GM13977 (cell line): ENCODE measurements around the gene LMNTD2.

ENCODE experiments used
- DNase-seq: peaks from one replicate; pipeline ENCODE4 v3.0.0; 2012; ENCODE audit warnings: low spot score
- in situ Hi-C: fragments of 300-500 bp; cut with MboI; formaldehyde crosslinking; loops from one replicate; pipeline ENCODE4 v1.12.0; 2022; ENCODE audit warnings: low sequenced_read_pairs, low pct_unique_long_range_greater_than_20kb, mixed read lengths, inconsistent platforms; ENCODE audit not compliant: unreplicated experiment
- TF ChIP-seq, protein P1 (sequence below): IDR thresholded peaks from 2 replicates; pipeline ENCODE4 v1.5.1; 2012; ENCODE audit warnings: mild to moderate bottlenecking, control low read depth; ENCODE audit not compliant: insufficient read depth; ENCODE audit errors: extremely low read depth, missing control alignments

LMNTD2 gene

GRCh38 chr11:508956-509355 is 51.6 kb downstream of the LMNTD2 start:
- TF ChIP-seq, protein P1, sequence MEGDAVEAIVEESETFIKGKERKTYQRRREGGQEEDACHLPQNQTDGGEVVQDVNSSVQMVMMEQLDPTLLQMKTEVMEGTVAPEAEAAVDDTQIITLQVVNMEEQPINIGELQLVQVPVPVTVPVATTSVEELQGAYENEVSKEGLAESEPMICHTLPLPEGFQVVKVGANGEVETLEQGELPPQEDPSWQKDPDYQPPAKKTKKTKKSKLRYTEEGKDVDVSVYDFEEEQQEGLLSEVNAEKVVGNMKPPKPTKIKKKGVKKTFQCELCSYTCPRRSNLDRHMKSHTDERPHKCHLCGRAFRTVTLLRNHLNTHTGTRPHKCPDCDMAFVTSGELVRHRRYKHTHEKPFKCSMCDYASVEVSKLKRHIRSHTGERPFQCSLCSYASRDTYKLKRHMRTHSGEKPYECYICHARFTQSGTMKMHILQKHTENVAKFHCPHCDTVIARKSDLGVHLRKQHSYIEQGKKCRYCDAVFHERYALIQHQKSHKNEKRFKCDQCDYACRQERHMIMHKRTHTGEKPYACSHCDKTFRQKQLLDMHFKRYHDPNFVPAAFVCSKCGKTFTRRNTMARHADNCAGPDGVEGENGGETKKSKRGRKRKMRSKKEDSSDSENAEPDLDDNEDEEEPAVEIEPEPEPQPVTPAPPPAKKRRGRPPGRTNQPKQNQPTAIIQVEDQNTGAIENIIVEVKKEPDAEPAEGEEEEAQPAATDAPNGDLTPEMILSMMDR, result no peak
- DNase-seq, result no peak
- in situ Hi-C loops, result no loop called here

- DNase-seq, result no peak
- TF ChIP-seq, protein P1, result no peak
- in situ Hi-C loops, result no loop called here
Measured at GRCh38 chr11:507727-508515, 52.6 kb downstream of the LMNTD2 start.

DNA sequence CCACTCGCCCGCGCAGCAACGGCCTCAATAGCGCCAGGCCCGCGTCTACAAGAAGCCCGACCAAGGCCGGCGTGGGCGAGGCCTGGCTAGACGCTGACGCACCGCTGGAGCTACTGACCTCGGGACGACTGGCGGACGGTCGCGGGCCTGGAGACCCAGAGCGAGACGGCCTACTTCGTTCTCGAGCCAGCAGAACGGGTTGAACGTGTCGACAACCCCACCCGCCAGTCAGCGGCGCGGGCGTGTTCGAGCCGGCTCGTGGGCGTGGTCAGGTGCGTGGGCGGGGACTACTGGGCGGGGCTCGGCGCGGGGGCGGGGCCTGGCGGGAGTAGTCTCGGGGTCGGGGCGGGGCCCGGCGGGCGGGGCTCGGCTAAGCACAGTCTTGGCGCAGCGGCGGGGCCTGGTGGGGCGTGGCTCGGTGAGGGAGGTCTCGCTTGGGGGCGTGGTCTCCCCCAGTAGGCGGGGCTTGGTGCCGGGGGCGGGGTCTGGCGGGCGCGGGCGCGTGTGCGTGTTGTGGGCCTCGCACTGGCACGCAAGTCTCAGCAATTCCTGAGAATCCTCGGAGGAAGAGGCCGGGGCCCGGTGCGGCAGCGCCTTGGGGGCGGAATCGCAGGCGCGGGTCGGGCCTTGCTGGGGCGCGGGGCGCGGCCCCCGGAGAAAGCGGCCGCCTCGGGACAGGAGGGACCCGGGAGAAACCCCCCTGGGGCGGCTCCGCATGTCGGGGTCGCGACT is 53.4 kb downstream of the LMNTD2 start, which contains the start of gene RNH1:
Gene RNH1 (minus strand): TSS at position 248 of the 732 bp plus-strand sequence. CDS start 5,080 bp downstream, outside the sequence.
- TF ChIP-seq, protein P1, result no peak
- in situ Hi-C loops, result no loop called here
- DNase-seq, result peak; percentile 100

- TF ChIP-seq, protein P1, result no peak
- peak; percentile 99 for DNase-seq
- in situ Hi-C loops, result no loop called here
Measured at GRCh38 chr11:506238-506994, 54.1 kb downstream of the LMNTD2 start.

DNA sequence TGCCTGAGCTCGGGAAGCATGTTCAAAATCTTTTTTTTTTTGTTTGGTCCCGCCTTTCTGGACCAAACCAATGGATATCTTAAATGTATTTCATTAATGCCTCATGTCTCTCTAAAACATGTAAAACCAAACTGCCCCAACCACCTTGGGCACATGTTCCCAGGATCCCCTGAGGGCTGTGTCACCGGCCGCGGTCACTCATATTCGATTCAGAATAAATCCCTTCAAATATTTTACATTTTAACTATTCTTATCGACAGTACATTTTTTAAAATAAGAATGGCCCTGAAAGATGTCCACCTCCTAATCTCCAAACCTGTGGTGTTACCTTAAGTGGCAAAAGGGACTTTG is 55.6 kb downstream of the LMNTD2 start:
- no peak for DNase-seq
- TF ChIP-seq, protein P1, result no peak
- in situ Hi-C loops, result no loop called here
